OCI-LY1 (cell line): ENCODE results near the gene CTNNA2.

ENCODE experiments used
- H2AFZ ChIP-seq: fragments of 200-600 bp; sonication (generic), shearing (Covaris generic); 2 replicates; pipeline ENCODE4 v1.6.0; 2014; ENCODE audit warnings: antibody characterized with exemption, mild to moderate bottlenecking, low read length
- H3F3A ChIP-seq: fragments of 200-600 bp; sonication (generic), shearing (Covaris generic); 2 replicates; pipeline ENCODE4 v1.6.0; 2014; ENCODE audit warnings: mild to moderate bottlenecking, antibody characterized with exemption, low read length, moderate library complexity; ENCODE audit not compliant: insufficient read depth
- H3K27ac ChIP-seq: fragments of 200-600 bp; sonication (generic); 2 replicates; pipeline ENCODE4 v1.5.1; 2014; ENCODE audit warnings: low read length, mixed run types, mild to moderate bottlenecking, low read depth; ENCODE audit not compliant: poor library complexity, severe bottlenecking
- H3K27me3 ChIP-seq: fragments of 200-600 bp; sonication (generic); 2 replicates; pipeline ENCODE4 v1.6.0; 2014; ENCODE audit warnings: antibody characterized with exemption, mild to moderate bottlenecking, low read length, moderate library complexity; ENCODE audit not compliant: insufficient read depth
- H3K36me3 ChIP-seq: fragments of 200-600 bp; sonication (generic); 2 replicates; pipeline ENCODE4 v1.6.1; 2014; ENCODE audit warnings: mild to moderate bottlenecking, antibody characterized with exemption, low read length, moderate library complexity, mixed read lengths; ENCODE audit not compliant: insufficient read depth
- H3K4me1 ChIP-seq: fragments of 200-600 bp; sonication (generic); 2 replicates; pipeline ENCODE4 v1.5.1; 2014; ENCODE audit warnings: mild to moderate bottlenecking, low read length, moderate library complexity; ENCODE audit not compliant: insufficient read depth, severe bottlenecking
- H3K4me2 ChIP-seq: fragments of 200-600 bp; sonication (generic), shearing (Covaris generic); 2 replicates; pipeline ENCODE4 v1.6.1; 2014; ENCODE audit warnings: low read length
- H3K4me3 ChIP-seq: fragments of 200-600 bp; sonication (generic); 2 replicates; pipeline ENCODE4 v1.5.1; 2014; ENCODE audit warnings: low read length, low read depth, mild to moderate bottlenecking, mixed read lengths; ENCODE audit not compliant: poor library complexity, severe bottlenecking
- H3K79me2 ChIP-seq: fragments of 200-600 bp; shearing (Covaris generic); 2 replicates; pipeline ENCODE4 v1.6.1; 2016; ENCODE audit warnings: mixed run types, low read length, mixed read lengths; ENCODE audit not compliant: insufficient read depth
- H3K9ac ChIP-seq: fragments of 200-600 bp; sonication (generic), shearing (Covaris generic); 2 replicates; pipeline ENCODE4 v1.6.1; 2014; ENCODE audit warnings: mild to moderate bottlenecking, low read length, mixed read lengths
- H3K9me2 ChIP-seq: fragments of 200-600 bp; sonication (generic), shearing (Covaris generic); 2 replicates; pipeline ENCODE4 v1.6.1; 2014; ENCODE audit warnings: low read depth, mild to moderate bottlenecking, low read length, mixed read lengths
- H3K9me3 ChIP-seq: fragments of 200-600 bp; shearing (Covaris generic); 2 replicates; pipeline ENCODE4 v1.6.1; 2014; ENCODE audit warnings: low read length, mixed read lengths
- H4K20me1 ChIP-seq: fragments of 200-600 bp; sonication (generic), shearing (Covaris generic); 2 replicates; pipeline ENCODE4 v1.6.0; 2016; ENCODE audit warnings: mild to moderate bottlenecking, low read length; ENCODE audit not compliant: insufficient read depth
- EZH2 ChIP-seq: fragments of 200-600 bp; sonication (generic), shearing (Covaris generic); IDR thresholded peaks from 2 replicates; pipeline ENCODE4 v1.8.0; 2017; ENCODE audit warnings: borderline replicate concordance, mixed run types, mild to moderate bottlenecking, antibody characterized with exemption, low read length, moderate library complexity, mixed read lengths
- TF ChIP-seq, protein P1 (sequence below): fragments of 200-600 bp; sonication (generic), shearing (Covaris generic); IDR thresholded peaks from 2 replicates; pipeline ENCODE4 v1.5.1; 2017; ENCODE audit warnings: mild to moderate bottlenecking, antibody characterized with exemption, low read length, moderate library complexity, mixed read lengths

CTNNA2 gene

DNA sequence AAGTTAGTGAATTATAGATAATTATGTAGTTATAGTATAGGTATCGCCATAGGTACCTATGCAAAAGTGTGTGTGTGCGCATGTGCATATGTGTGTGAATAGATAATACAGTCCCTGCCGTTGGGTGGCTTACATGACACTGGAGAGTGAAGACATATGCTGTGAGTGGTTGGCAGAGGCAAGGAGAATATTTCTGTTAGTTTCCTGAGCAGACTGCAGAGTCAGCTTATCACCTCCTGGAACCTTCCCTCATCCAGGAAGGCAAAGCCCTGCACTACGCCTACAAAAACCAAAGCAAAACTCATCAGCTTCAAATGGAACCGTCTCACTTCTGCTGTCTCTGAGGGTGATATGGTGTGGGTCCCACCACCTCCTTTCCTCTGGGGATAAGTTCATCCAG is 609.8 kb downstream of the CTNNA2 start:
- no peaks in the 10 kb centered on the region for H3K9me2 ChIP-seq
- H3K4me3 ChIP-seq, result no peak overlapping the region
- H3K9ac ChIP-seq, result no peak overlapping the region
- no peaks in the 10 kb centered on the region for H3K36me3 ChIP-seq
- H3K79me2 ChIP-seq, result no peaks in the 10 kb centered on the region
- H3K4me2 ChIP-seq, result no peak overlapping the region
- TF ChIP-seq, protein P1, sequence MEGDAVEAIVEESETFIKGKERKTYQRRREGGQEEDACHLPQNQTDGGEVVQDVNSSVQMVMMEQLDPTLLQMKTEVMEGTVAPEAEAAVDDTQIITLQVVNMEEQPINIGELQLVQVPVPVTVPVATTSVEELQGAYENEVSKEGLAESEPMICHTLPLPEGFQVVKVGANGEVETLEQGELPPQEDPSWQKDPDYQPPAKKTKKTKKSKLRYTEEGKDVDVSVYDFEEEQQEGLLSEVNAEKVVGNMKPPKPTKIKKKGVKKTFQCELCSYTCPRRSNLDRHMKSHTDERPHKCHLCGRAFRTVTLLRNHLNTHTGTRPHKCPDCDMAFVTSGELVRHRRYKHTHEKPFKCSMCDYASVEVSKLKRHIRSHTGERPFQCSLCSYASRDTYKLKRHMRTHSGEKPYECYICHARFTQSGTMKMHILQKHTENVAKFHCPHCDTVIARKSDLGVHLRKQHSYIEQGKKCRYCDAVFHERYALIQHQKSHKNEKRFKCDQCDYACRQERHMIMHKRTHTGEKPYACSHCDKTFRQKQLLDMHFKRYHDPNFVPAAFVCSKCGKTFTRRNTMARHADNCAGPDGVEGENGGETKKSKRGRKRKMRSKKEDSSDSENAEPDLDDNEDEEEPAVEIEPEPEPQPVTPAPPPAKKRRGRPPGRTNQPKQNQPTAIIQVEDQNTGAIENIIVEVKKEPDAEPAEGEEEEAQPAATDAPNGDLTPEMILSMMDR, result no peak
- no peak for TF ChIP-seq EZH2
- no peak overlapping the region for H3K27ac ChIP-seq
- no peaks in the 10 kb centered on the region for H3K9me3 ChIP-seq
- H3K27me3 ChIP-seq, result no peaks in the 10 kb centered on the region
- no peaks in the 10 kb centered on the region for H4K20me1 ChIP-seq
- no peak overlapping the region for H2AFZ ChIP-seq
- H3K4me1 ChIP-seq, result no peaks in the 10 kb centered on the region
- no peaks in the 10 kb centered on the region for H3F3A ChIP-seq

DNA sequence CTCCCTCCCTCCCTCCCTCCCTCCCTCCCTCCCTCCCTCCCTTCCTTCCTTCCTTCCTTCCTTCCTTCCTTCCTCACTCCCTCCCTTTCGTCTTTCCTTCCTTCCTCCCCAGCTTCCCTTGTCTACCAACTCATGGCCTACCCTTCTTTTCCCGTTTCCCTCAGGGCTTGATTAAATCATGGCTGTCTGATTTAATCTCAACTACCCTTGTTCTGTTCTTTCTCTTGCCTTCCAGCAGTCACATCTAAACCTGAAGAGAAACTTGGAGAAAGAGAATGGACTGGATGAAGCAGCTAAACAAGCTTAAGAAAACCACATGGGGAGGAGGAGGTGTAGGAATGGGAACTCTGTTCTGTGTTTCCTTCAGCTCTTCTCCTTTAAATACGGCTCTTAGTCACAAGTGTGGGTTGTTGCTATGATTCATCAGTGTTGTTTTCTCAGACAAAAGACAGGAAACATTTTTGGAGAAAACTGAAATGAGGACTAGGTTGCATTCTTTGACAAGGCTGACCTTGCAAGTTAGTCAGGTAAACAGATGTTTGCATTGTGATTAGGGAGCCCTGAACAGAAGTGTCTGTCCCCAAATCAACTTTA is 613.8 kb downstream of the CTNNA2 start:
- H4K20me1 ChIP-seq, result no peaks in the 10 kb centered on the region
- H3K4me2 ChIP-seq, result no peak overlapping the region
- no peak overlapping the region for H3K4me3 ChIP-seq
- no peaks in the 10 kb centered on the region for H3K27me3 ChIP-seq
- H2AFZ ChIP-seq, result no peak overlapping the region
- H3K9me3 ChIP-seq, result no peaks in the 10 kb centered on the region
- H3K9ac ChIP-seq, result no peak overlapping the region
- no peaks in the 10 kb centered on the region for H3F3A ChIP-seq
- H3K36me3 ChIP-seq, result no peaks in the 10 kb centered on the region
- H3K79me2 ChIP-seq, result no peaks in the 10 kb centered on the region
- no peak overlapping the region for H3K27ac ChIP-seq
- no peaks in the 10 kb centered on the region for H3K9me2 ChIP-seq
- no peak for TF ChIP-seq EZH2
- TF ChIP-seq, protein P1, result no peak
- no peaks in the 10 kb centered on the region for H3K4me1 ChIP-seq

DNA sequence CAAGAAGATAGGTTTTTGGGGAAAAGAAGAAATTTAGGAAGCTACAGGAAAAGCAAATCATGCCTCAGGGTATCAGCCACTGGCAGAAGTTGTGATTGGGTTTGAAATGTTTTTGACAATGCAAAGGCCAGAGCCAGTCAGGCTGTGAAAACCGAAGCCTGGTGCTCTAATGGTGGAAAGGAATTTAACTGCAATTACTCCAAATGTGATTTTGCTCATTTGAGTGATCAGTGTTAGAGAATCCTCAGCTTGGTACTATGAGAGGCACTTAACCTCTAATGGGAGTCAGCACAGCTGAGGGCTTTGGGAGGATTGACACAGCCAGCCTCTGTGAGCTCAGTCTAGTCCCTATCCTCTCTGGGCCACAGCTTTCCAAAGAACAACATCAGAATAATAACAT is 615.2 kb downstream of the CTNNA2 start:
- TF ChIP-seq, protein P1, result no peak
- no peak for TF ChIP-seq EZH2
- H4K20me1 ChIP-seq, result no peaks in the 10 kb centered on the region
- H2AFZ ChIP-seq, result no peak overlapping the region
- no peaks in the 10 kb centered on the region for H3K9me3 ChIP-seq
- no peak overlapping the region for H3K4me3 ChIP-seq
- H3K27me3 ChIP-seq, result no peaks in the 10 kb centered on the region
- no peak overlapping the region for H3K27ac ChIP-seq
- H3K9me2 ChIP-seq, result no peaks in the 10 kb centered on the region
- no peaks in the 10 kb centered on the region for H3K36me3 ChIP-seq
- no peak overlapping the region for H3K4me2 ChIP-seq
- H3K9ac ChIP-seq, result no peak overlapping the region
- H3K79me2 ChIP-seq, result no peaks in the 10 kb centered on the region
- no peaks in the 10 kb centered on the region for H3F3A ChIP-seq
- H3K4me1 ChIP-seq, result no peaks in the 10 kb centered on the region
